Dermis blood vessel endothelial cell (primary cell): ENCODE measurements around the gene ADAMTS17. TPM values are rescaled to one million over a fixed set of nuclear protein-coding genes. Genes with fewer than 3 reads are reported as not detected.

Experiments used
- DNase-seq: peaks from one replicate; pipeline ENCODE4 v3.0.0; 2010
- total RNA-seq: library from RNA; depleted of rRNA; stranded (reverse); fragments of >200 nt; gene quantifications from 2 replicates; pipeline ENCODE4 v1.2.3, GENCODE V29; 2014

ADAMTS17 gene
- total RNA-seq, 1 donor from 2014 or later, result 0.17 TPM

- DNase-seq, result peak; percentile 2
Observed at GRCh38 chr15:100042558-100042957, 299.2 kb downstream of the ADAMTS17 start.

GRCh38 chr15:100041127-100041828, 300.5 kb downstream of the ADAMTS17 start:
- no peak for DNase-seq

GRCh38 chr15:100039994-100040393, 301.8 kb downstream of the ADAMTS17 start:
- DNase-seq, result no peak

- DNase-seq, result no peak
Observed at GRCh38 chr15:100038736-100039135, 303.0 kb downstream of the ADAMTS17 start.

GRCh38 chr15:100037901-100038300, 303.9 kb downstream of the ADAMTS17 start:
- DNase-seq, result no peak

GRCh38 chr15:100036015-100036414, 305.8 kb downstream of the ADAMTS17 start:
- no peak for DNase-seq

GRCh38 chr15:100034191-100034590, 307.6 kb downstream of the ADAMTS17 start:
- no peak for DNase-seq

GRCh38 chr15:100033140-100033857, 308.5 kb downstream of the ADAMTS17 start:
- no peak for DNase-seq

GRCh38 chr15:100032358-100033085, 309.3 kb downstream of the ADAMTS17 start:
- DNase-seq, result no peak

GRCh38 chr15:100031665-100032357, 310.0 kb downstream of the ADAMTS17 start:
- no peak for DNase-seq

- DNase-seq, result no peak
Observed at GRCh38 chr15:100030586-100031229, 311.1 kb downstream of the ADAMTS17 start.

GRCh38 chr15:100029868-100030479, 311.8 kb downstream of the ADAMTS17 start:
- DNase-seq, result no peak

- DNase-seq, result no peak
Observed at GRCh38 chr15:100029045-100029444, 312.7 kb downstream of the ADAMTS17 start.

GRCh38 chr15:100026041-100026440, 315.7 kb downstream of the ADAMTS17 start:
- no peak for DNase-seq

- DNase-seq, result no peak
Observed at GRCh38 chr15:100022806-100023205, 319.0 kb downstream of the ADAMTS17 start.

GRCh38 chr15:100022391-100022790, 319.4 kb downstream of the ADAMTS17 start:
- no peak for DNase-seq

- DNase-seq, result no peak
Observed at GRCh38 chr15:100021653-100022052, 320.1 kb downstream of the ADAMTS17 start.

- no peak for DNase-seq
Observed at GRCh38 chr15:100020614-100021013, 321.2 kb downstream of the ADAMTS17 start.

GRCh38 chr15:100020189-100020588, 321.6 kb downstream of the ADAMTS17 start:
- DNase-seq, result no peak

- DNase-seq, result no peak
Observed at GRCh38 chr15:100019601-100020000, 322.2 kb downstream of the ADAMTS17 start.

GRCh38 chr15:100018191-100018590, 323.6 kb downstream of the ADAMTS17 start:
- DNase-seq, result no peak

GRCh38 chr15:100017140-100017539, 324.6 kb downstream of the ADAMTS17 start:
- DNase-seq, result no peak
